K562 (cell line): Measurements from ENCODE around the gene UCN. TPM values are rescaled to one million over a fixed set of nuclear protein-coding genes. Genes with fewer than 3 reads are reported as not detected.
"Not testable (repeated sequence)": the region's sequence is repeated elsewhere in the genome, so short reads cannot be mapped to it uniquely, and the experiment has no call there.

Source experiments
- ATAC-seq: fragments of 200-7000 bp; cut with Tn5 transposase; 3 replicates; pipeline ENCODE4 v1.9.1; 2020; ENCODE audit warnings: moderate library complexity
- BruUV-seq: library from RNA; stranded (reverse); fragments of 400-500 nt; replicated peaks from 2 replicates; lab custom pipeline; 2021; lab: Mats Ljungman, UMichigan
- CTCF ChIA-PET: fragments of 300-600 bp; formaldehyde crosslinking; extraction: SDS; loops from one replicate; lab custom pipeline; 2021; ENCODE audit warnings: low intra/inter-chr PET ratio; lab: Yijun Ruan, JAX
- POLR2A ChIA-PET: fragments of 300-600, 350-650 bp; sonication (Branson Sonifier 250); formaldehyde crosslinking; extraction: SDS; loops from one replicate; lab custom pipeline; 2021; ENCODE audit warnings: antibody characterized with exemption, inconsistent platforms; lab: Yijun Ruan, JAX
- DNase-seq, 4 experiments: peaks; one replicate each; pipeline versions ENCODE4 v3.0.0 to v3.0.0-alpha.2; 2011 to 2018; ENCODE audit warnings: low spot score in 3 of 4, mixed read lengths in 3 of 4; ENCODE audit errors: extremely low read depth in 1 of 4
- FAIRE-seq: peaks from 2 replicates; lab custom pipeline; 2011; peaks lifted over from hg19 to GRCh38; lab: Jason Lieb, UNC
- H2AFZ ChIP-seq: 2 replicates; pipeline ENCODE4 v1.6.0; 2011; ENCODE audit warnings: low read depth, low read length, control low read depth, inconsistent platforms
- H3K27ac ChIP-seq: fragments of 200-600 bp; 3 replicates; pipeline ENCODE4 v1.8.0; 2011; ENCODE audit warnings: low read depth, mild to moderate bottlenecking, control low read depth, inconsistent platforms, low read length, moderate library complexity, mixed read lengths; ENCODE audit errors: extremely low read depth
- H3K27me3 ChIP-seq, 2 experiments: fragments of 300-600 bp in 1 of 2; 2 replicates in 1 of 2; 3 replicates in 1 of 2; pipeline versions ENCODE4 v1.6.0 to v1.8.0; 2011; ENCODE audit warnings: inconsistent platforms in 2 of 2, low read length in 2 of 2, mild to moderate bottlenecking in 1 of 2, mixed read lengths in 1 of 2, moderate library complexity in 1 of 2; ENCODE audit not compliant: control insufficient read depth in 2 of 2, insufficient read depth in 2 of 2
- H3K36me3 ChIP-seq: fragments of 300-600 bp; 3 replicates; pipeline ENCODE4 v1.8.0; 2011; ENCODE audit warnings: mild to moderate bottlenecking, low read length, inconsistent platforms; ENCODE audit not compliant: control insufficient read depth, insufficient read depth
- H3K4me1 ChIP-seq, 2 experiments: fragments of 200-600 bp in 1 of 2; replicated peaks in 1 of 2; 2 replicates in 1 of 2; 3 replicates in 1 of 2; pipeline versions ENCODE4 v1.5.1 to v1.8.0; 2011; ENCODE audit warnings: inconsistent platforms in 2 of 2, low read length in 2 of 2, mild to moderate bottlenecking in 1 of 2, mixed read lengths in 1 of 2, moderate library complexity in 1 of 2; ENCODE audit not compliant: control insufficient read depth in 2 of 2, insufficient read depth in 2 of 2
- H3K4me2 ChIP-seq: 2 replicates; pipeline ENCODE4 v1.6.1; 2011; ENCODE audit warnings: low read length, control low read depth, inconsistent platforms, mixed read lengths; ENCODE audit not compliant: insufficient read depth
- H3K4me3 ChIP-seq: fragments of 200-600 bp; sonication (generic), shearing (Covaris generic); 2 replicates; pipeline ENCODE4 v1.5.1; 2016; ENCODE audit warnings: control low read depth, inconsistent platforms
- H3K79me2 ChIP-seq: fragments of 200-600 bp; 3 replicates; pipeline ENCODE4 v1.8.0; 2011; ENCODE audit warnings: low read length, inconsistent platforms; ENCODE audit not compliant: control insufficient read depth, insufficient read depth
- H3K9ac ChIP-seq, 2 experiments: 2 replicates each; pipeline versions ENCODE4 v1.6.0 to v1.6.1; 2011; ENCODE audit warnings: low read depth in 2 of 2, low read length in 2 of 2, control low read depth in 1 of 2, inconsistent platforms in 1 of 2, mild to moderate bottlenecking in 1 of 2, mixed read lengths in 1 of 2; ENCODE audit not compliant: insufficient read depth in 1 of 2
- H3K9me1 ChIP-seq: one replicate; pipeline ENCODE4 v1.6.0; 2011; ENCODE audit warnings: inconsistent platforms, mild to moderate bottlenecking, low read length, moderate library complexity; ENCODE audit not compliant: control insufficient read depth, insufficient read depth
- H3K9me3 ChIP-seq: replicated peaks from 2 replicates; pipeline ENCODE4 v1.5.1; 2011; ENCODE audit warnings: low read depth, low read length, inconsistent platforms; ENCODE audit not compliant: control insufficient read depth, insufficient read depth
- H4K20me1 ChIP-seq: replicated peaks from 2 replicates; pipeline ENCODE4 v1.6.1; 2011; ENCODE audit warnings: low read length, inconsistent platforms, mixed read lengths; ENCODE audit not compliant: control insufficient read depth, insufficient read depth
- WGBS: fragments of 100-300 bp; shearing (Covaris generic); methylation state at CpG from one replicate; pipeline ENCODE4 v1.1.6; 2016; ENCODE audit warnings: low coverage, mixed read lengths; ENCODE audit not compliant: insufficient coverage; ENCODE audit errors: missing lambda C conversion rate; 5-methylcytosine and 5-hydroxymethylcytosine counted together
- in situ Hi-C: fragments of 300-500 bp; cut with MboI; formaldehyde crosslinking; loops from 4 replicates; pipeline ENCODE4 v1.15.0; 2018; ENCODE audit warnings: inconsistent platforms, mixed read lengths
- intact Hi-C: fragments of 100-400 bp; cut with micrococcal nuclease; formaldehyde crosslinking; loops from 2 replicates; pipeline ENCODE4 v1.14.2; 2022
- polyA plus RNA-seq, 8 experiments: library from polyadenylated mRNA; depleted of rRNA in 4 of 8; stranded (reverse) in 5 of 8; unstranded in 3 of 8; fragments of >200 nt; fragmentation: Nextera tagmentation in 2 of 8; fragmentation: Illumina TruSeq in 1 of 8; extraction: Ambion mirVana in 2 of 8; extraction: Trizol in 1 of 8; gene quantifications; 2 replicates each; pipeline versions ENCODE4 v1.2.1 to v1.2.3, GENCODE V29; 2011 to 2014; ENCODE audit warnings: inconsistent platforms in 1 of 8, missing spikeins in 1 of 8
- total RNA-seq, 7 experiments: library from RNA; depleted of rRNA in 6 of 7; stranded (reverse); fragments of >200 nt in 6 of 7; fragmentation: Illumina TruSeq in 2 of 7; extraction: Trizol in 2 of 7; gene quantifications; 2 replicates each; pipeline versions ENCODE4 v1.2.1 to v1.2.3, GENCODE V29; 2011 to 2021; ENCODE audit warnings: low replicate concordance in 1 of 7
- TF ChIP-seq, protein P1 (sequence below): sonication (generic); formaldehyde crosslinking; IDR thresholded peaks from 2 replicates; pipeline ENCODE4 v1.8.0; 2022; ENCODE audit warnings: missing genetic modification reagents, mild to moderate bottlenecking, moderate library complexity, borderline replicate concordance

Gene UCN
- total and polyA plus RNA-seq, 9 of the 15 experiments (the other 6 are each of a cell fraction or from before 2014, with no cell fraction given) = 0.10 to 2.7 (median 0.43) TPM

DNA sequence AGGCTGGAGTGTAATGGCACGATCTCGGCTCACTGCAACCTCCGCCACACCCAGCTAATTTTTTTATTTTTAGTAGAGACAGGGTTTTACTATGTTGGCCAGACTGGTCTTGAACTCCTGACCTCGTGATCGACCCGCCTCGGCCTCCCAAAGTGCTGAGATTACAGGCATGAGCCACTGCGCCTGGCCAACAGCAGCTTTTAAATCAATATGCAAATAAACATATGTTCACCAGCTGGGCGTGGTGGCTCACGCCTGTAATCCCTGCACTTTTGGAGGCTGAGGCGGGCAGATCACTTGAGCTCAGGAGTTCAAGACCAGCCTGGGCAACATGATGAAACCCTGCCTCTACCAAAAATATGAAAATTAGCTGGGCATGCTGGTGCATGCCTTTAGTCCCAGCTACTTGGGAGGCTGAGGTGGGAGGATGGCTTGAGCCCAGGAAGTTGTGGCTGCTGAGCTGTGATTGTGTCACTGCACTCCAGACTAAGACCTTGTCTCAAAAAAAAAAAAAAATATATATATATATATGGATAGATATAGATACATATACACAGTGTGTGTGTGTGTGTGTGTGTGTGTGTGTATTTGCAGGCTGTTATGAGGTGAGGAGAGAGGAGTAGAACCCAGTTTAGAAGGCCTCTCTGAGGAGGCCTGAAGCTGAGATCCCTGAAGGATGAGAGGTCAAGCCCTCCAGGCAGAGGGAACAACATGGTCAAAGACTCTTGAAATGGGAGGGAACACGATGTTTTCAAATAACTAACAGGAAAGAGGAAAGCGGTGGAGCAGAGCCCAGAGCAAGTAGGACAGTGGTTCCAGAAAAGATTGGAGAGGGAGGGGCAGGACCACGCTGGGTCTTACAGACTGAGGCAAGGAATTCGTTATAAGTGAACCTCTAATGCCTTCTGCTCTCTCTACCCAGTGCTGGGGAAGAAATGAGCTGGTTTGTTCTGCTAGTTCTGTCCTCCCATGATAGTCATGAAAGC, 35.4 kb downstream of the UCN start:
- H3K27ac ChIP-seq, H3K4me2 ChIP-seq, BruUV-seq, H3K27me3 ChIP-seq, FAIRE-seq, in situ Hi-C loops, H3K9me1 ChIP-seq, CTCF ChIA-PET, H3K79me2 ChIP-seq, H4K20me1 ChIP-seq, ATAC-seq, H3K4me3 ChIP-seq, H3K36me3 ChIP-seq, DNase-seq, H3K9ac ChIP-seq, intact Hi-C loops, H3K9me3 ChIP-seq, H2AFZ ChIP-seq: not testable (repeated sequence)
- TF ChIP-seq, protein P1, sequence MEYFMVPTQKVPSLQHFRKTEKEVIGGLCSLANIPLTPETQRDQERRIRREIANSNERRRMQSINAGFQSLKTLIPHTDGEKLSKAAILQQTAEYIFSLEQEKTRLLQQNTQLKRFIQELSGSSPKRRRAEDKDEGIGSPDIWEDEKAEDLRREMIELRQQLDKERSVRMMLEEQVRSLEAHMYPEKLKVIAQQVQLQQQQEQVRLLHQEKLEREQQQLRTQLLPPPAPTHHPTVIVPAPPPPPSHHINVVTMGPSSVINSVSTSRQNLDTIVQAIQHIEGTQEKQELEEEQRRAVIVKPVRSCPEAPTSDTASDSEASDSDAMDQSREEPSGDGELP (CRISPR knock-in tag) = peak; percentile 15; the same call in 1 of the 2 replicates
- H3K4me1 ChIP-seq = peaks cover 10 to 19% of the 10 kb centered on the region in 2 experiments
- 37% methylated on average over 15 of the region's 15 CpGs for WGBS
- POLR2A ChIA-PET = interaction anchor here (0.6 to 1.2 kb wide), 4 partner anchors 13 to 160 kb away, joined by 3 to 5 read pairs (median 3); no protein-coding TSS in a partner anchor
